GM18517 (cell line): Measurements from ENCODE around the gene POGLUT2.
A peak's percentile ranks its signal among the peaks of the same experiment; 100 is the strongest.
"Not testable (repeated sequence)": the region's sequence is repeated elsewhere in the genome, so short reads cannot be mapped to it uniquely, and the experiment has no call there.

ENCODE experiments used
- ATAC-seq: cut with Tn5 transposase; IDR thresholded peaks from one replicate; pipeline ENCODE4 v1.9.1; 2021; ENCODE audit warnings: mild to moderate bottlenecking, moderate library complexity; ENCODE audit not compliant: unreplicated experiment

The POGLUT2 gene

DNA sequence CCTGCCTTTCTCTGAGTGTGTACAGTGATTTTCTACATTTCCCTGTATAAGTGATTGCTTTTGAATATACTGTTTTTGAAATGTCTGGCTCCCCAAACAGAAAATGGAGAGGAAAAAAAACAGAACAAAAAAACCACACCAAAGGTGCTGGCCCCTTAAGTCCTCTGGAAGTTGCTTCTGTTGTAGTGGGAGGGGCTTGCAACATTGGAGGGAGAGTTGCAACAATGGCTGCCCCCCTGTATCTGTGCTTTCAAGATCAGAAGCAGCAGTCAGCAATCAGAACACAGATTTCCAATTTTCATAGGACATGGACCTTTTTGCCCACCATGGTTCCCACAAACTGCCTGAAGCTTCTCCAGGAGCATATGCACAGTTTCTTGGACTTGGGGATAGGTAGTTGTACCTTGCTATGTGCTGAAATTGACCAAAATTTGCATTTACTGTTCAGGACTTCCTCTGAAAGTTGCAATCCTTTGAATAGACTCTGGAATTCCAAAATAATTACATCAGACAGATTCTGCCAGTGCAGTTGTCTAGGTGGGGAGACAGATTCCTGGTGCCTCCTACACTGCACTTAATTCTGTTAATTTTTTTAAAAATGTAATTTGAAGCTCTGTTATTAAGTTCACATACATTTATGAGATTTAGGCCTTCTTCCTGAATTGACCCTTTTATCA is 14.0 kb upstream of the POGLUT2 start:
- ATAC-seq: no peak

DNA sequence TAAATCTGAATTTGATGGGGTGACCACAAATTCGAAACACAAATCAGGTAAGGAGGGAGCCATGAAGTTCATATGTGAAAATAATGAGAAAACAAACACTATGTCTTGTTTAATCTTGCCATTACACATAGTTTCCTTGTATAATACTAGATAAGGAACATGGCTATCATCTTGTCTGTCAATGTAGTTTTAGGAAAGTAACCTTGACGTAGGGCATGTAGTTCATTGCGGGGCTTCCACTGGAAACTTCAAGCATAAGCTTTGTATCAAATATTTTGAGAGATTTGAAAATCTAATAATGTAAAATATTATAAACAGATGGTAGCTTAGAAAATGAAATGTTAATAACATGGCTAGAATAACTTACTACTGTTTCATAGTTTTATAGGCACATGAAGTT is 8.9 kb upstream of the POGLUT2 start:
- no peak for ATAC-seq

DNA sequence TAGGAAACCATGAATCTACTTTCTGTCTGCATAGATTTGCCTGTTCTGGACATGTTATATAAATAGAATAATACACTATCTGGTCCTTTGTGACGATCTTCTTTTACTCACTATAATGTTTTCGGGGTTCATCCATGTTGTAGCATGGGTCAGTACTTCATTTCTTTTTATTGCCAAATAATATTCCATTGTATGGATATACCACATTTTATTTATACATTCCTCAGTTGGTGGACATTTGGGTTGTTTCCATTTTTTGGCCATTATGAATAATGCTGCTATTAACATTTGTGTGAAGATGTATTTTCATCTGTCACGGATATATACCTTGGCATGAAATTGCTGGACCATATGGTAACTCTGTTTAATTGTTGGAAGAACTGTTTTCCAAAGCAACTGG is 6.9 kb upstream of the POGLUT2 start:
- no peak for ATAC-seq

DNA sequence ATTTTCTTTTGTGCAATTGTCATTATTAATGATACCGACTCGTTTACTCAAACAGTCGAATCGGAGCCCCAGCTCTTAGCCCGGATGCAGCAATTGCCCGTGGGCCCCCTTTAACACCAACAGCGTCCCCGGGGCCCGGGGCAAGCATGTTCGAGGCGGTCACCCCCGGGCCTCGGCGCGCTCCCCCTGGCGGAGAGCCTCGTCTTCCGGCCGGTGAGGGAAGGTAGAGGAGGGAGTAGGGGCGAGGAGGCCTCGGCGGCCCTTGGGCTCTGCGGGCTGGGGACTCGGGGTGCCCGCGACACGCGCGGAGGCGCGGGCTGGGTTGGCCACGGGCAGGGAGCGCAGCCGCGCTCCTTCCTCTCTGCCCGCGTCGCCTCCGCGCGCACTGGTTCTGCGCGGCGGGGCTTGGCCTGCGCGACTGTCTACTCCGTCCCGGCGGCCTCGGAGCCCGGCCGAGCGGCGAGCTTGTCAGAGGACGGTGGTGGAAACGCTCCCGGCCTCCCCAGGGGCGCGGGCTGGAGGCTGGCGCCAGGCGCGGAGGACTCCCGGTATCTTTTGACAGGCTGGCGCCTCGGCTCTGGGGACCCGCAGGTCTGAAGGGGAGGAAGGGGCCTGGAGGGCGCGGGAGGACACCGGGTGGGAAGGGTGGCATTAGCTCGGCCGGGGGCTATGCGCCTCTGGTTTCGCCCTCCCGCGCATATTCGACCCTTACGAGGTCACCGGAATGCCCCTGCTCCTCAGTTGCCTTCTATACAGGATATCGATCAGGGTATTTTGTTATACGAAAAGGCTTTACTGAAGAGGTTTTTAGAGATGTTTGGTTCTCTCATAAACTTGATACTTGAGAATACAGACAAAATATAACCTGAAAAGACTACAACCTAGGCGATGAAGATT is 1.6 kb upstream of the POGLUT2 start:
- peak; percentile 78 for ATAC-seq

DNA sequence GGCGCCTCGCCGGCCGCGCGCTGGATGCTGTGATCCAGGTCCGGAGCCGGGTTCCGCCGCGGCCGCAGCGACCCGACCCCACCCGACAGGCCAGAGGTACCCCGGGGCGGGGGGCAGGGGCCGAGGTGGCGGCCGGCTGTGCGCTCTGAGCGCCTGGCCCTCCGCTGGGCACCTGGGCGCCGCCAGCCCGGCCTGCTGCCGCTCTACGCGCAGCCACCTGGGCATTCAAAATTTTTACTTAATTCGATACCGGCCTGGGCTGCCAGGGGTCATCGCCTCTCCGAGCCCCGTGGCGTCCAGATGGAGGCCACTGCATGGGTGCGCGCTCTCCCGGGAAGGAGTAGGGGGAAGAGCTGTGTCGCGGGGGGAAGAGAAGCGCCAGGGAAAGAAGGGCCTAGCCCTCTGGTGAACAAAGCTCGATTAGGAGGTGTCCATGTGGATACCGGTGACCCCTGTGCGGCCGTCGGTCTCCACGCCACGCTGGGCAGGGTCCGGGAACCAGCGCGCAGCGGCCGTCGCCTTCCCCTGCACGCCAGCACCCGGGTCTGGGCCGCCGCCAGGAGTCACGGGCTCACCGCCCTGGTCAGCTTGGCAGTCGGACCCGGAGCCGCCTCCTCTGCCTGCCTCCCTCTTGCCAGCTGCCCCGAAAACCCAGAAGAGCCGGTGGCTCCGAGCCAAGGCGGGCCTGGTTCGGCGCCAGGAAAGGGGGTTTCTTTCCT is 809 bp upstream of the POGLUT2 start:
- peak; percentile 2 for ATAC-seq

DNA sequence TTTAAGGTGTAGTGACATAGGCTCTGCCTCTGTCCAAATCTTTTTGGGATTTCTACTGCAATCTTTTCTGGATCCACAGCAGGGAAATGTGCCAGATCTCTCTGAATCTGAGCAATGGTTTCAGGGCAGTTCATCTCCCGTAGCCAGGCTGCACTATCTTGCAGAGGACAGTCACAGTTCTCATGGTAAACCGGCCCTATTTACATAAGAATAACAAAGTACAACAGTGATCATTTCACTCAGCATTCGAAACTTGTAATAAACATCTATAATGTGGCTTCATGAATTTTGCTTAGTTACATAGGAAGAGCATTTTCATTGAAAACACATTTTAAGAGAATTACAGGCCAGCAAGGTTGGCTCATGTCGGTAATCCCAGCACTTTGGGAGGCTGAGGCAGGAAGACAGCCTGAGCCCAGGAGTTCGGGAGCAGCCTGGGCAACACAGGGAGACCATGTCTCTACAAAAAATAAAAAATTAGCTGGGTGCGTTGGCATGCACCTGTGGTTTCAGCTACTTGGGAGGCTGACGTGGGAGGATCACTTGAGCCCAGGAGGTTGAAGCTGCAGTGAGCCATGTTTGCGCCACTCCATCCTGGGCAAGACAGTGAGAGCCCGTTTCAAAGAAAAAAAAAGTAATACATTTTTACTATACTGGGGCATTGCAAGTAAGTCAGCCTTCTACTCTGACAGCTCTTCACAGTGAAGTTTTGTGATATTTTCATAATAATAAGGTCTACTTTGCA is 5.0 kb downstream of the POGLUT2 start:
- no peak for ATAC-seq

DNA sequence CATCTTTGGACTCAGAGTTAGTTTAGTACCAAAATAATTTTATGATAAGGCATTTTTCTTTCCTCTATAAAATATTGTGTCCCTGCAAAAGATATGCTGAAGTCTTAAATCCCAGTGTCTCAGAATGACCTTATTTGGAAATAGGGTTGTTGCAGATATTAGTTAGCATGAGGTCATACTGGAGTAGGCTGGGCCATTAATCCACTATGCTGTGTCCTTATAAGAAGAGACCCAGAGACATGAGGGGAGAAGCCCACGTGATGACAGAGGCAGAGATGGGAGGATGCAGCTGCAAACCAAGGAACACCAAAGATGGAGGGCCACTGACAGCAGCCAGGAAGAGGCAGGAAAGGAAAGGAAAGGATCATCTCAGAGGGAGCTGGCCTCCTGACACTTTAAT is 6.4 kb downstream of the POGLUT2 start:
- no peak for ATAC-seq

DNA sequence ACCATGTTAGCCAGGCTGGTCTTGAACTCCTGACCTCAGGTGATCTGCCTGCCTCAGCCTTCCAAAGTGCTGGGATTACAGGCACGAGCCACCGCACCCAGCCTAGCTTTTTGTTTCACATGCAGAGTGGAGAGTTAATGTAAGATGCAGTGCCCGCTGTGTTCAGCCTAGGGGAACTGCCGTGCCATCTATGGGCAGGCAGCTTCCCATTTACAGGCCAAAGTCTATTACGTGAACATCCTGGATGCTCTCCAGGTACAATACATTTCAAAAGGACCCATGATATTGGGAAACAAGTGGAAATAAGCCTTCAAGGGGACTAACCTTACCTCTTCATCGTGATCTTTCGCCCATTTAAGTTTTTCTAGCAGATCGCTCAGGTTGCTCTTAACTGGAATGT is 10.1 kb downstream of the POGLUT2 start:
- no peak for ATAC-seq

DNA sequence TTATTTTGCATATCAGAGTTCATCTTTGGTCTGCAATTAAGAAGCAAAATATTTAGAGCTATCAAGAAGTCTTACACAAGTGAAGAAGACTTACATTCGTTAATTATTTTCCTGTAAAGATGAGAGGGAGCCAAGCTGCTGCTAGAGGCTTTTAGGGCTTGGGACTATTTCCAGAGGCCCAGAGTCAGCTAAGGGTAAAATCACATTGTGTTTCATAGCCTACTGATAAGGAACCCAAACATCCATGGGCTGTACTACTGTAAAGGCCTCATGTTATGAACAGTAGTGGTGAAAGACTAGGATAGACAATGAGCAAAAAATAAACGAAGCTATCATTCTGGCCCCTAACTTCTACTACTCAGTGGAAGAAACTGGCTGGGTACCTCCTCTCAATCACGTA is 14.3 kb downstream of the POGLUT2 start:
- ATAC-seq: no peak

DNA sequence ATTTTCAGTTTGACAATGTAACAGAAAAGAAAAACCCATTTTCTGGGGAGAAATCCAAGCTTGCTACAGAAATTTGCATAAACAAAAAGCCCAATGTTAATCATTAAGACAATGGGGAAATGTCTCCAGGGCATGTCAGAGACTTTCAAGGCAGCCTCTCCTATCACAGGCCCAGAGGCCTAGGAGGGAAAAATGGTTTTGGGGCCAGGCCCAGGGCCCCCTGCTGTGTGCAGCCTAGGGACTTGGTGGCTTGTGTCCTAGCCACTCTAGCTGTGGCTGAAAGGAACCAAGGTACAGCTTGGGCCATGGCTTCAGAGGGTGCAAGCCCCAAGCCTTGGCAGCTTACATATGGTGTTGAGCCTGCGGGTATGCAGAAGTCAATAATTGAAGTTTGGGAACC is 17.2 kb downstream of the POGLUT2 start:
- no peak for ATAC-seq

DNA sequence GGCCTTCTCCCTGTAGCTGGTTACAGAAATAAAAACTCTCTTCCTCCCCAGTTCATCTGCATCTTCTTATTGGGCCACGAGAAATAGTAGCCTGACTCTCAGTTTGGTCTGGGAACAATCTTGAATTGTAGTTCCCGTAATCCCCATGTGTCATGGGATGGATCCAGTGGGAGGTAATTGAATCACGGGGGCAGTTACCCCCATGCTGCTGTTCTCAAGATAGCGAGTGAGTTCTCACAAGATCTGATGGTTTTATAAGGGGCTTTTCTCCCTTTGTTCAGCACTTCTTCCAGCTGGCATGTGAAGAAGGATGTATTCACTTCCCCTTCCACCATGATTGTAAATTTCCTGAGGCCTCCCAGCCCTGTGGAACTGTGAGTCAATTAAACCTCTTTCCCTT is 18.1 kb downstream of the POGLUT2 start:
- not testable (repeated sequence) for ATAC-seq

DNA sequence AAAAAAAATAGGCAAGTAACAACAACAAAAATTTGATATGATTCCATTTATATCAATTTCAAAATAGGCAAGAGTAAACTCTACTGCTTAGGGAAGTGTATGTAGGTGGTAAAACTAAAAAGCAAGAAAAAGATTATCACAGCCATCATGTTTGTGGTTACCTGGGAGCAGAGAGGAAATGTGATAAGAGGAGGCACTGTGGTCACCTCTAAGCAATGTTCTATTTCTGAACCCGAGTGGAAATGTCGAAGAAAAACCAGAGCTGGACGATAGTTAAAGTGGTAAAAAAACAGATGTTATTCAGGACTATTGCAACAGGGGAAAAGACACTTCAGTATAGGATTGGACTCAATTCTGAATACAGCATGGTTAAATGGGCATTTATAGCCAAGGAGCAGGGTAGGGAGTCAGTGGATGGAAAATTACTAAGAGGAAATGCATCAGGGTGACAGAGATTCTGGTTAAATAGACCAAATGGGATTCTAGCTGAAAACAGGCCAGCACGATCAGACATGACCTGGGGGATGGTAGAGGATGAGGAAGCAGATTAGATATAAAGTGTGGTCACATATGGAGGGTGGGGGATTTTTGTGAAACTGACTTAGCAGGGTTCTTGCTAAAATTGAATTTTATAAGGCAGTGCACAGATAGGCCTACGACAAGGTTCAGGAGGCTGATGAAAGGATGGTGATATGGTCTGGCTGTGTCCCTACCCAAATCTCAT is 19.2 kb downstream of the POGLUT2 start:
- no peak for ATAC-seq

DNA sequence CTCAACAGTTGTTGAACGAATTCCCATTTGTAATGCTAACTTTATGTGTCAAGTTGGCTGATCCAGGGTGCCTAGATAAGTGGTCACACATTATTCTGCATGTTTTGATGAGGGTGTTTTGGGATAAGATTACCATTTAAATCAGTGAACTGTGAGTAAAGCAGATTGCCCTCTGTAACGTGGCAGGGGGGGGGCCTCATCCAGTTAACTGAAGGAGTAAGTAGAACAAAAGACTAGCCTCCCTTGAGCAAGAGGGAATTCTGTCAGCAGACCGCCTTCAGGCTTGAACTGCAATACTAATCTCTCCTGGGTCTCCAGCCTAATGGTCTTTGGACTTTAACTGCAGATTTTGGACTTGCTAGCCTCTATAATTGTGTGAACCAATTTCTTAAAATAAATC is 21.0 kb downstream of the POGLUT2 start:
- no peak for ATAC-seq

DNA sequence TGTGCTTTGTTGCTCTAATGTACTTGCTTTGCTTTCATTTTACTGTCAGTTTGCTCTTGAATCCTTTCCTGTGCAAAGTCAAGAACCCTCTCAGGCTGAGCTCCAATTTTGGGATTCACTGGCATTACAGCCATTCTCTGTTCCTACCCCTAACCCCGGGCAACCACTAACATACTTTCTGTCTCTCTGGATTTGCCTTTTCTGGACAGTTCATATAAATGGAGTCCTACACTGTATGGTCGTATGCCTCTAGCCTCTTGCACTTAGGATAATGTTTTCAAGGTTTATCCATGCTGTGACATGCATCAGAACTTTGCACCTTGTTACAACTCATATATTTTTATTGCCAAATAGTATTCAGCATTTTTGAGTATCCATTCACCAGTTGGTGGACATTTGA is 22.5 kb downstream of the POGLUT2 start:
- no peak for ATAC-seq

DNA sequence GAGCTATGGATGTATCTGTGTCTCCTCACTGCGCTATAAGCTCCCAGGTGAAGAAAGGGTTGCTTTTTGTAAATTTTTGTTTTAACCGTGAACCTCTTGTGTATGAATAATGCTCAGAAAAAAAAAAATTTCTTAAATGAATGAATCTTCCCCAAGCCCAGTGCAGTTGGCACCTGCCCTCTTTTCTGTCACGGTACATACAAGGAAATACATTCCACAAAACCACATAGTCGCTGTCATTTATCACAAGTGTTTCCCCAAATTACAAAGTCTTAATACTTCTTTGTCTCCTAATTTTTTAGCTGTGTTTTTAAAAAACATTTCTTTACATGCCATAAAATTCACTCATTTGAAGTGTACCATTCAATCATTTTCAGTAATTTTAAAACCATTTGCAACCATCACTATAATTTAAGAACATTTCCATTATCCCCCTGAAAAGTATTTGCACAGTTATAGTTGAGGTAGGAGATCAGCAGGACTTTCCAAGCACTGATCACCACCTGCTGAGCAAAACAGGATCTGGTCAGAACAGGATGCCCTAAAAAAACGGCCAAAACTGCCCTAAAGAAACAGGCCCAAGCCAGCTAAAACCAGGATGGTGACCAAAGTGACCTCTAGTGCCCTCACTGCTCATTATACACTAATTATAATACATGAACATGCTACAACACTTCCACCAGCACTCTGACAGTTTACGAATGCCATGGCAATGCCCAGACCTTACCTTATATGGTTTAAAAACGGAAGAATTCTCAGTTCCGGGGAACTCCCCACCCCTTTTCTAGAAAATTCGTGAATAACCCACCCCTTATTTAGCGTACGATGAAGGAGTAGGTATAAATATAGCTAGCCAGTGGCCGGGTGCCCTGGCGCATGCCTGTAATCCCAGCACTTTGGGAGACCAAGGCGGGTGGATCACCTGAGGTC is 23.9 kb downstream of the POGLUT2 start:
- no peak for ATAC-seq

DNA sequence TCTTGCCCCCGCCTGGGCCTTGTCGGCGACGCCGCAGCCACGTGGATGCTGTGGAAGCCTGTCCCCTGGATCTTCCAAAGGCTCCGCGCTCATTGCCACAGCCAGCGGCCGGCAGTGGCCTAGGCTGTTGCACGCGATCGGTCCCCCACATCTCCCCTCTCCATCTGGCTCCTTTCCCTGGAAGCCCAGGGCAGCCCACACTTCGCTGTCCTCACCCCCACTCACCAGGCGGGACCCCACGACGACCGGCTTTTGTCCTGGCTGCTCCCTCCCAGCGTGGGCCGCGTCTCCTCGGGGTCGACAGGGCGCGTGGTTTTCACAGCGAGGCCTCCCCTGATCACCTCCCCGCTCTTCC is 24.6 kb downstream of the POGLUT2 start:
- ATAC-seq: no peak

DNA sequence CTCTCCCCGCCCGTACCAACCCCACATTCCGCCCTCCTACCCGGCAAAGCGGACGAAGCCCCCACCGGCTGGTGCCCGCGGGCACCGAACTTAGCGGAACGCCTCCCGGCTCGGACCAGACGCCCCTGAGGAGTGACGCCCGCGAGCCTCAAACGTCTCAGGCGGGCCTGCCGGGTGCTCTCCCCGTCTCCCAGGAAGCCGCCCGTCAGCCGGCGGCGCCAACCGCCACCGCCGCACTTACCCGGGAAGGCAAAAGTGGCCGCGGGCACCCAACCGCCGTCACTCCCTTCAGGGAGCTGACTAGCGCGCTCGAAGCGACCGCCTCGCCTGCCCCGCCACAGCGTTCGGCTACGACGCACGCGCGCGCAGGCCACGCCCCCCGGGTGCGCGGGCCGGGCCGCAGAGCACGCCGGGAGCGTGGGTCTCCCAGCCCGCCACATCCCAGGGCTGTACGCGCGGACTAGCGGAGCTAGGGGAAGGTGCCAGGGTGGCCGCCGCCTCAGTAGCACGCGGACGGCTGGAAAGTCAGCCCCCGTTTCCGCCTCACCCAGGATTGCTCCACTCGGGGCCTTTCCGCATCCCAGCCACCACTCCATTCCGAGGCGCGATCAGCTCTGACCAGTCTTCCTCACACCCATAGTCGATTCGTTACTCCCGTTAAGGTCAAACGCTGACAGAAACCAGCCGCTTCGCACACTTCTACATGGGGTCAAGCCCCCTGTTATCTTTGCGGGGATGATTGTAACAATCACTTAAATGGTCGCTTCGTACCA is 25.1 kb downstream of the POGLUT2 start, which contains the start of gene TEX30:
Gene TEX30, minus strand, starts transcription at position 346 of the 773 bp plus-strand sequence. CDS start 3,760 bp downstream, outside the sequence.
- ATAC-seq: peak; percentile 88

DNA sequence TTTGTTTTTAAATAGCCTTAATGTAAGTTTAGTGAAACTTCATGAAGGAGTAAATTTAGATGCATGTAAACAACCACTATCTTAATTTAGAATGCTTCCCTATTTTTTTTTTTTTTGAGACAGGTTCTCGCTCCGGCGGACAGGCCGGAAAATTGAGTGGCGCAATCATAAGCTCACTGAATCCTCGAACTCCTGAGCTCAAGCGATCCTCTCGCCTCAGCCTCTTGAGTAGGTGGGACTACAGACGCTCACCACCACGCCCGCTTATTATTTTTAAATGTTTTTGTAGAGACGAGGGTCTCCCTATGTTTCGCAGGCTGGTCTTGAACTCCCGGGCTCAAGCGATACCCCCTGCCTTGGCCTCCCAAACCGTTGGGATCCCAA is 26.7 kb downstream of the POGLUT2 start:
- ATAC-seq: no peak
